Gastrocnemius medialis (tissue), 4 donors: ENCODE data around the gene MAP3K13. TPM values are rescaled to one million over a fixed set of nuclear protein-coding genes. Genes with fewer than 3 reads are reported as not detected.
A peak's percentile ranks its signal among the peaks of the same experiment; 100 is the strongest.

ENCODE experiments used
- ATAC-seq, 2 donors: fragments of 150-250 bp; one replicate each; pipeline ENCODE4 v1.9.1; 2016
- DNase-seq, 2 donors: peaks; one replicate each; pipeline ENCODE4 v3.0.0-alpha.2; 2019
- H3K27ac ChIP-seq, 4 donors: fragments of 200-600 bp; sonication (generic); 1 replicate in 1 of 4; 2 replicates in 3 of 4; pipeline ENCODE4 v1.5.1; 2016 to 2018; ENCODE audit warnings: mild to moderate bottlenecking in 2 of 4, moderate library complexity in 1 of 4
- H3K27me3 ChIP-seq, 3 donors: fragments of 200-600 bp; sonication (generic) in 2 of 3; 1 replicate in 1 of 3; 2 replicates in 2 of 3; pipeline versions ENCODE4 v1.5.1 to v1.6.0; 2016 to 2019; ENCODE audit warnings: mild to moderate bottlenecking in 1 of 3, moderate library complexity in 1 of 3
- H3K36me3 ChIP-seq, 2 donors: fragments of 200-600 bp; sonication (generic) in 1 of 2; one replicate each; pipeline ENCODE4 v1.5.1; 2017 to 2018
- H3K4me1 ChIP-seq, 2 donors: fragments of 200-600 bp; sonication (generic) in 1 of 2; one replicate each; pipeline ENCODE4 v1.5.1; 2016 to 2017; ENCODE audit warnings: mild to moderate bottlenecking in 2 of 2
- H3K4me3 ChIP-seq, 4 donors: fragments of 200-600 bp; sonication (generic) in 3 of 4; 1 replicate in 1 of 4; 2 replicates in 3 of 4; pipeline ENCODE4 v1.5.1; 2016 to 2019; ENCODE audit warnings: mild to moderate bottlenecking in 2 of 4
- H3K9me3 ChIP-seq, 3 donors: fragments of 200-600 bp; sonication (generic) in 2 of 3; 1 replicate in 1 of 3; 2 replicates in 2 of 3; pipeline ENCODE4 v1.5.1; 2016 to 2019
- CTCF ChIP-seq, 5 experiments: fragments of 450-650 bp in 3 of 5; fragments of 200-600 bp in 2 of 5; sonication (generic) in 2 of 5; IDR thresholded peaks in 4 of 5; conservative IDR thresholded peaks in 1 of 5; 1 replicate in 4 of 5; 2 replicates in 1 of 5; pipeline ENCODE4 v1.5.1; 2016 to 2019; ENCODE audit warnings: antibody characterized with exemption in 5 of 5, mild to moderate bottlenecking in 3 of 5, moderate library complexity in 3 of 5
- POLR2A ChIP-seq, 2 donors: fragments of 450-650 bp; IDR thresholded peaks; one replicate each; pipeline ENCODE4 v1.6.1; 2017; ENCODE audit warnings: antibody characterized with exemption in 2 of 2, mild to moderate bottlenecking in 2 of 2, moderate library complexity in 2 of 2
- in situ Hi-C, 4 donors: fragments of 200-750 bp; cut with MboI; loops; one replicate each; pipeline versions ENCODE4 v1.15.0 to v1.8.0; 2017; ENCODE audit warnings: low sequenced_read_pairs in 4 of 4
- intact Hi-C: fragments of 100-400 bp; cut with DNase I; formaldehyde crosslinking; loops from one replicate; pipeline ENCODE4 v1.15.1; 2023; ENCODE audit warnings: low total_unique reads
- total RNA-seq, 4 donors: library from RNA; depleted of rRNA; stranded (reverse); fragments of >200 nt; gene quantifications; one replicate each; pipeline versions ENCODE4 v1.1.0 to v1.2.3, GENCODE V29; 2016

MAP3K13 gene
- total RNA-seq, 4 donors from 2014 or later, result 1.6 to 6.5 (median 4.6) TPM

DNA sequence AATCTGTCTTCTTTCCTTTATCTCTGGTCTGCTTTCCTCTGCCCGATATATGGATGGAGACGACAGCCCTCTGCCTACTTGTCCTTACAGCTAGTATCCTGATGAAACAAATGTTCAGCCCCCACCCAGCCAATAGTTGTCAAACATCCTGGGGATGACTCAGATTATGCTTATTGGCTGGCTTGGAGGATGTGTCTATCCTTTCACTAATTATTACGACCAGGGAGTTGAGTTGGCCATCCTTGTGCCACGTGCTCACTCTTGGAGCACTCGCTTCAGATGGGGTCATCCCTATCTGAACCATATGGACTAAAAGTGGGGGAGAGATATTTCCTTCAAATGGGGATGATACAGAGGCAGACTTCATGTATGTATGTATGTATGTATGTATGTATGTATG is 6.4 kb upstream of the MAP3K13 start:
- Histone ChIP-seq H3K27me3 (no peaks in the 10 kb centered on the region), H3K4me1 (no peaks in the 10 kb centered on the region), H3K36me3 (no peaks in the 10 kb centered on the region), H3K9me3 (no peaks in the 10 kb centered on the region), H3K4me3 (no peak overlapping the region), H3K27ac (no peak overlapping the region)
- no peak for ATAC-seq
- in situ Hi-C loops (no loop called here), intact Hi-C loops (no loop called here)
- TF ChIP-seq CTCF (IDR thresholded peaks at IDR 0.05 in 4 of 5, conservative IDR thresholded peaks at IDR 0.05 in 1 of 5) (no peak), POLR2A (IDR thresholded peaks at IDR 0.05) (no peak)
- DNase-seq, result no peak

DNA sequence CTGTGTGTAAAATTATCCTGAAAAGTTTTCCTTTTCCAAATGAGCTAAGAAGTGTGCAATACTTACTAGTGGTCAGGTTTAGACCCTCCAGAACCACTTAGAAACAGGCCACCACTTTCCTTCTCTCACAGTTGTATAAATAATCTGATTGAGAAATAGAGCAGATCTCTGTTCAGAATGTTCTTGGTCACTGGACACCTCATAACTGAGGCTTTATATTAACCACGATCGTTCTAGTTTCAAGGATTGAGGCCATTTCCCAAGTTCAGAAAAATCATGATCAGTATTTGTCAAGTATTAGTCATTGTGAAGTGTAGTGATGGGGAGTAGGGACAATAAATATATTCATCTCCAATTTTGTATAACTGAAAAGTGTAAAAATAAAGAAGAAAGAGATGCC is 1.0 kb upstream of the MAP3K13 start:
- peak overlapping the region in 2 of 4 donors; percentile 4 to 43 for H3K27ac ChIP-seq
- no peaks in the 10 kb centered on the region for H3K36me3 ChIP-seq
- H3K27me3 ChIP-seq, result no peaks in the 10 kb centered on the region
- H3K4me1 ChIP-seq, result peaks cover 9 to 29% of the 10 kb centered on the region in 2 donors
- intact Hi-C loops, result loop anchor here (10.0 kb wide), 1 partner anchor 223 kb away; the partner anchor contains the start of gene SENP2
- in situ Hi-C loops, result no loop called here
- TF ChIP-seq POLR2A (IDR thresholded peaks at IDR 0.05) (no peak), CTCF (IDR thresholded peaks at IDR 0.05 in 4 of 5, conservative IDR thresholded peaks at IDR 0.05 in 1 of 5) (no peak)
- DNase-seq (no peak), ATAC-seq (peak in 1 of 2 donors; percentile 51)
- no peaks in the 10 kb centered on the region for H3K9me3 ChIP-seq
- no peak overlapping the region for H3K4me3 ChIP-seq

DNA sequence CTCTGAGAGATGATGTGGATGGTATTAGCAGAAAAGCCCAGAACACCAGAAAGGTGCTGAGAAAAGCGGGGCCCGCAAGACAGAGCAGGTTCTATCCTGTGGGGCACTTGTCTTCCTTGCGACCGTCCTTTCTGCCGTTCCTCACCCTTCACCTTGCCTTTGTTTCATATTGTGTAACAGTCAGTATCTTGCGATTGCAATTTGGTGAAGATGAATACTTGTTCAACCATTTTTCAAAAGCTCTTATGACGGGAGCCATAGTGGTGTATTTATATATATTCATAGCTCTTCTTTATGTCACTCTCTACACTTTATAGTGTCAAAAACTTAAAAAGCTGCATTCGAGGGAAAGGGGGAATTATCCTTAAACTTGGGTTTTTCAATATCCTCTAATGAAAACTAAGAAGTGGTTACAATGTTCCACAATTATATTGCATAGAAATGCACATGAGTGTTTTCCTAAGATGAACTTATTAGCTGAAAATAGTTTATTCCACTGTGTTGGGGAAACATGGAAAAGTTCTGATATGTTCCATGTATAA is 797 bp downstream of the MAP3K13 start:
- intact Hi-C loops, result loop anchor here (10.0 kb wide), 1 partner anchor 221 kb away; the partner anchor contains the start of gene SENP2
- no peaks in the 10 kb centered on the region for H3K27me3 ChIP-seq

GRCh38 chr3:185365291-185366073 is 2.5 kb downstream of the MAP3K13 start:
- Histone ChIP-seq H3K4me1 (peaks cover 9 to 29% of the 10 kb centered on the region in 2 donors), H3K27ac (no peak overlapping the region), H3K27me3 (no peaks in the 10 kb centered on the region), H3K9me3 (no peaks in the 10 kb centered on the region), H3K36me3 (no peaks in the 10 kb centered on the region), H3K4me3 (no peak overlapping the region)
- ATAC-seq, result no peak
- DNase-seq, result no peak
- in situ Hi-C loops (no loop called here), intact Hi-C loops (loop anchor here (10.0 kb wide), 1 partner anchor 219 kb away; the partner anchor contains the start of gene SENP2)
- TF ChIP-seq POLR2A (IDR thresholded peaks at IDR 0.05) (no peak), CTCF (IDR thresholded peaks at IDR 0.05 in 4 of 5, conservative IDR thresholded peaks at IDR 0.05 in 1 of 5) (no peak)

More for the DNA sequence above, 797 bp downstream of the MAP3K13 start:
- Histone ChIP-seq H3K4me1 (peaks cover 9 to 29% of the 10 kb centered on the region in 2 donors), H3K36me3 (no peaks in the 10 kb centered on the region), H3K4me3 (peak overlapping the region; percentile 66 to 71 (median 68)), H3K27ac (peak overlapping the region; percentile 68 to 83 (median 80)), H3K9me3 (no peaks in the 10 kb centered on the region)
- DNase-seq (no peak), ATAC-seq (peak; percentile 35 to 58)
- in situ Hi-C loops, result no loop called here
- TF ChIP-seq POLR2A (IDR thresholded peaks at IDR 0.05) (no peak), CTCF (IDR thresholded peaks at IDR 0.05 in 4 of 5, conservative IDR thresholded peaks at IDR 0.05 in 1 of 5) (no peak)
